Sigmoid colon (tissue), 7 donors: ENCODE measurements around the gene GMEB1. TPM values are rescaled to one million over a fixed set of nuclear protein-coding genes. Genes with fewer than 3 reads are reported as not detected.
"Not testable (repeated sequence)": the region's sequence is repeated elsewhere in the genome, so short reads cannot be mapped to it uniquely, and the experiment has no call there.

ENCODE experiments used
- DNase-seq: peaks from one replicate; pipeline ENCODE4 v3.0.0-alpha.2; 2019
- H3K27ac ChIP-seq, 4 donors: fragments of 200-600 bp; sonication (generic); one replicate each; pipeline ENCODE4 v1.5.1; 2016 to 2019; ENCODE audit warnings: mild to moderate bottlenecking in 1 of 4
- H3K27me3 ChIP-seq, 3 donors: fragments of 200-600 bp; sonication (generic); one replicate each; pipeline ENCODE4 v1.5.1; 2019; ENCODE audit warnings: mild to moderate bottlenecking in 1 of 3
- H3K36me3 ChIP-seq, 4 donors: fragments of 200-600 bp; sonication (generic); one replicate each; pipeline ENCODE4 v1.5.1; 2016 to 2019
- H3K4me1 ChIP-seq, 4 donors: fragments of 200-600 bp; sonication (generic); one replicate each; pipeline ENCODE4 v1.5.1; 2017 to 2019
- H3K4me3 ChIP-seq, 4 donors: fragments of 200-600 bp; sonication (generic); one replicate each; pipeline ENCODE4 v1.5.1; 2017 to 2019; ENCODE audit warnings: mild to moderate bottlenecking in 2 of 4, moderate library complexity in 1 of 4
- H3K9me3 ChIP-seq, 4 donors: fragments of 200-600 bp in 3 of 4; sonication (generic) in 3 of 4; one replicate each; pipeline versions ENCODE4 v1.5.1 to v1.6.1; 2013 to 2019
- EP300 ChIP-seq, 4 donors: sonication (generic); formaldehyde crosslinking; IDR thresholded peaks; one replicate each; pipeline ENCODE4 v1.6.1; 2017; ENCODE audit warnings: antibody characterized with exemption in 4 of 4
- POLR2A ChIP-seq, 2 donors: fragments of 450-650 bp; IDR thresholded peaks; one replicate each; pipeline ENCODE4 v1.6.1; 2016; ENCODE audit warnings: antibody characterized with exemption in 2 of 2, mild to moderate bottlenecking in 2 of 2, moderate library complexity in 2 of 2
- POLR2AphosphoS5 ChIP-seq, 4 donors: sonication (generic); formaldehyde crosslinking; IDR thresholded peaks; one replicate each; pipeline ENCODE4 v1.6.1; 2017; ENCODE audit warnings: antibody characterized with exemption in 4 of 4
- WGBS, 2 donors: extraction: QIAGEN DNeasy Blood & Tissue Kit; methylation state at CpG; one replicate each; pipeline ENCODE4 v1.1.7; 2013; 5-methylcytosine and 5-hydroxymethylcytosine counted together
- intact Hi-C: fragments of 100-400 bp; cut with DNase I; formaldehyde crosslinking; loops from one replicate; pipeline ENCODE4 v1.15.1; 2023
- polyA plus RNA-seq, 3 donors: library from polyadenylated mRNA; stranded (reverse); fragments of 200-250 nt; gene quantifications; one replicate each; pipeline ENCODE4 v1.2.3, GENCODE V29; 2013
- total RNA-seq, 4 donors: library from RNA; depleted of rRNA; stranded (reverse); fragments of >200 nt; gene quantifications; one replicate each; pipeline ENCODE4 v1.1.0, GENCODE V29; 2016
- TF ChIP-seq, protein P1 (sequence below), 4 experiments: fragments of 450-650 bp in 3 of 4; fragments of 200-600 bp in 1 of 4; IDR thresholded peaks; one replicate each; pipeline ENCODE4 v1.5.1; 2016 to 2019; ENCODE audit warnings: antibody characterized with exemption in 4 of 4, mild to moderate bottlenecking in 3 of 4, moderate library complexity in 2 of 4
- donor health status: healthy with polysubstance abuse.
- donor health status: Bipolar disorder and iron deficiency.
- donor health status: healthy.

Gene GMEB1
- total and polyA plus RNA-seq, 7 donors = 3.7 to 8.9 (median 6.7) TPM

- H3K27me3 ChIP-seq = no peaks in the 10 kb centered on the region
- H3K9me3 ChIP-seq = no peaks in the 10 kb centered on the region
- H3K4me1 ChIP-seq = peaks cover 0 to 20% (median 19%) of the 10 kb centered on the region in 4 donors
- no peak for DNase-seq
- no peak overlapping the region for H3K4me3 ChIP-seq
- intact Hi-C loops = no loop called here
- TF ChIP-seq, protein P1, sequence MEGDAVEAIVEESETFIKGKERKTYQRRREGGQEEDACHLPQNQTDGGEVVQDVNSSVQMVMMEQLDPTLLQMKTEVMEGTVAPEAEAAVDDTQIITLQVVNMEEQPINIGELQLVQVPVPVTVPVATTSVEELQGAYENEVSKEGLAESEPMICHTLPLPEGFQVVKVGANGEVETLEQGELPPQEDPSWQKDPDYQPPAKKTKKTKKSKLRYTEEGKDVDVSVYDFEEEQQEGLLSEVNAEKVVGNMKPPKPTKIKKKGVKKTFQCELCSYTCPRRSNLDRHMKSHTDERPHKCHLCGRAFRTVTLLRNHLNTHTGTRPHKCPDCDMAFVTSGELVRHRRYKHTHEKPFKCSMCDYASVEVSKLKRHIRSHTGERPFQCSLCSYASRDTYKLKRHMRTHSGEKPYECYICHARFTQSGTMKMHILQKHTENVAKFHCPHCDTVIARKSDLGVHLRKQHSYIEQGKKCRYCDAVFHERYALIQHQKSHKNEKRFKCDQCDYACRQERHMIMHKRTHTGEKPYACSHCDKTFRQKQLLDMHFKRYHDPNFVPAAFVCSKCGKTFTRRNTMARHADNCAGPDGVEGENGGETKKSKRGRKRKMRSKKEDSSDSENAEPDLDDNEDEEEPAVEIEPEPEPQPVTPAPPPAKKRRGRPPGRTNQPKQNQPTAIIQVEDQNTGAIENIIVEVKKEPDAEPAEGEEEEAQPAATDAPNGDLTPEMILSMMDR (IDR thresholded peaks at IDR 0.05) = no peak
- no peak for TF ChIP-seq POLR2AphosphoS5 (IDR thresholded peaks at IDR 0.05)
- no peak for TF ChIP-seq POLR2A (IDR thresholded peaks at IDR 0.05)
- WGBS, 2 donors = 97% methylated on average over 12 of the region's 12 CpGs
- no peaks in the 10 kb centered on the region for H3K36me3 ChIP-seq
- H3K27ac ChIP-seq = no peak overlapping the region
Observed at GRCh38 chr1:28666806-28667205, 1.8 kb upstream of the GMEB1 start.

DNA sequence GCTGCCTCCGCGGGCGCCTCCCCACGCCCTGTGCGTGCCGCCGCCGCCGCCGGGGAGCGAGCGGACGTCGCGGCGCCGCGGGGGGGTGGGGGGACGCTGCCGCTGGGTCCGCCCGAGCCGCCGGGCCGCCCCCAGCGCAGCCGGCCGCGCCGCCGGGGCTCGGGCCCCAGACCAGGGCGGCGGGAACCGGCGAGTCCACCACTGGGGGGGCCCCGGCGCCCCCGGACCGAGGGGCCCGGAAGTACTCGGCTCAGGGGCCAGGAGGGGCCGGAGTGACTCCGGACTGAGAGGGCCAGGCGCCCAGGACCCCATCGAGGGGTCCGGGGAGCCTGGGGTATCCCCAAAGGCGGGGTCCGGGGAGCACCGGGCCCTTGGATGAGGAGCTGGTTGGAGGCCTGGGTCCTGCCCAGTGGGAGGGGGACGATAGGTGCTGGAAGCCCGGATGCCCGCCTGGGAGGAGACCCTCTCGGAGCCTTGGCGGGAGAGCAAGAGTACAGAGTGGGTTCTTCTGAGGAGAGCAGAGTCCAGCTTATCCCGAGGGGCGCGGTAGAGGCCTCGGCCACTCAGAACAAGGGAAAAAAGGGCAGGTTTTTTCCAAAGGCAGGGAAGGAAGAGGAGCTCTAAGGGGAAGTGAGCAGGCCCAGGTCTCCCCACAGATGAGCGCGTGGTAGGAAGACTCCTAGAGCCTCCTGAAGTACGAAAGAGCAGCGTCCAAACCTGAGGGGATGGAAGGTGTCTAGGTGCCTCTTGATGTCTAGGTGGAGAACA is 556 bp downstream of the GMEB1 start:
- intact Hi-C loops = loop anchor here (1.0 to 2.0 kb wide), 3 partner anchors 21 to 68 kb away; partner anchors contain the start of genes RNU11, TAF12 and YTHDF2

GRCh38 chr1:28671254-28671780 is 2.7 kb downstream of the GMEB1 start:
- TF ChIP-seq POLR2A (IDR thresholded peaks at IDR 0.05) = no peak
- TF ChIP-seq, protein P1 (IDR thresholded peaks at IDR 0.05) = no peak
- no peak for TF ChIP-seq POLR2AphosphoS5 (IDR thresholded peaks at IDR 0.05)
- no peak for TF ChIP-seq EP300 (IDR thresholded peaks at IDR 0.05)
- Histone ChIP-seq H3K27me3 (no peaks in the 10 kb centered on the region), H3K9me3 (no peaks in the 10 kb centered on the region), H3K4me3 (no peak overlapping the region), H3K27ac (no peak overlapping the region), H3K4me1 (peaks cover 0 to 20% (median 19%) of the 10 kb centered on the region in 4 donors), H3K36me3 (no peaks in the 10 kb centered on the region)
- 96% methylated on average over 20 of the region's 20 CpGs for WGBS, 2 donors
- no peak for DNase-seq
- intact Hi-C loops = no loop called here

More for the DNA sequence above, 556 bp downstream of the GMEB1 start:
- WGBS, 2 donors = 0 to 1% methylated on average over 63 of the region's 63 CpGs
- TF ChIP-seq EP300 (IDR thresholded peaks at IDR 0.05) (no peak), POLR2AphosphoS5 (IDR thresholded peaks at IDR 0.05) (peak in 1 of 4 donors; percentile 42), POLR2A (IDR thresholded peaks at IDR 0.05) (no peak)
- TF ChIP-seq, protein P1 (IDR thresholded peaks at IDR 0.05) = no peak
- Histone ChIP-seq H3K27ac (peak overlapping the region; percentile 99 to 100 (median 100)), H3K27me3 (no peaks in the 10 kb centered on the region), H3K36me3 (no peaks in the 10 kb centered on the region), H3K4me1 (peaks cover 0 to 20% (median 19%) of the 10 kb centered on the region in 4 donors), H3K9me3 (no peaks in the 10 kb centered on the region), H3K4me3 (peak overlapping the region; percentile 95 to 100 (median 98))
- DNase-seq = peak; percentile 77

DNA sequence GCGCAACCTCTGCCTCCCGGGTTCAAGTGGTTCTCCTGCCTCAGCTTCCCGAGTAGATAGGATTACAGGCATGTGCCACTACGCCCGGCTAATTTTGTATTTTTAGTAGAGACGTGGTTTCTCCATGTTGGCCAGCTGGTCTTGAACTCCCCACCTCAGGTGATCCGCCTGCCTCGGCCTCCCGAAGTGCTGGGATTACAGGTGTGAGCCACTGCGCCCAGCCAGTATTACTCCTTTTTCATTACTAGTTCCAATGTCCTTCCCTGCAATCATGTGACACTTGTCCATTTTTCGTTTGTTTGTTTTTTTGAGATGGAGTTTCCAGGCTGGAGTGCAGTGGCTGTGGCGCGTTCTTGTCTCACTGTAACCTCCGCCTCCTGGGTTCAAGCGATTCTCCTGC is 4.4 kb downstream of the GMEB1 start:
- H3K36me3 ChIP-seq, DNase-seq, H3K27ac ChIP-seq, H3K27me3 ChIP-seq, H3K4me3 ChIP-seq, intact Hi-C loops, H3K9me3 ChIP-seq: not testable (repeated sequence)
- peaks cover 0 to 14% (median 13%) of the 10 kb centered on the region in 4 donors for H3K4me1 ChIP-seq
- WGBS, 2 donors = 95 to 97% methylated on average over 15 of the region's 15 CpGs

- H3K9me3 ChIP-seq = no peaks in the 10 kb centered on the region
- intact Hi-C loops = no loop called here
- H3K36me3 ChIP-seq = no peaks in the 10 kb centered on the region
- no peak for DNase-seq
- no peak overlapping the region for H3K27ac ChIP-seq
- TF ChIP-seq EP300 (IDR thresholded peaks at IDR 0.05) = no peak
- H3K4me3 ChIP-seq = no peak overlapping the region
- H3K4me1 ChIP-seq = no peaks in the 10 kb centered on the region
- no peaks in the 10 kb centered on the region for H3K27me3 ChIP-seq
Observed at GRCh38 chr1:28675924-28676257, 7.3 kb downstream of the GMEB1 start.
